Measurements from ENCODE around the gene ELANE. TPM values are rescaled to one million over a fixed set of nuclear protein-coding genes. Genes with fewer than 3 reads are reported as not detected.

The ELANE gene
- total RNA-seq, 1 experiment from 2014 or later, result not detected

GRCh38 chr19:868458-869244 lies 16.5 kb downstream of the ELANE start:
- CTCF ChIA-PET, result no interaction called here
- H3K4me3 Mint-ChIP-seq (ENCODE audit: unreplicated experiment), result no peak overlapping the region
- H3K27ac Mint-ChIP-seq (ENCODE audit: unreplicated experiment), result no peak overlapping the region

GRCh38 chr19:869245-870177 lies 17.4 kb downstream of the ELANE start:
- Mint-ChIP-seq H3K4me1 (ENCODE audit: low read depth, unreplicated experiment) (no peaks in the 10 kb centered on the region), H3K36me3 (ENCODE audit: insufficient read depth, unreplicated experiment) (peaks cover 78% of the 10 kb centered on the region), H3K27ac (ENCODE audit: unreplicated experiment) (no peak overlapping the region), H3K9me3 (ENCODE audit: unreplicated experiment) (no peaks in the 10 kb centered on the region), H3K27me3 (ENCODE audit: insufficient read depth, unreplicated experiment) (no peaks in the 10 kb centered on the region), H3K4me3 (ENCODE audit: unreplicated experiment) (no peak overlapping the region)
- Histone ChIP-seq H3K4me1 (no peaks in the 10 kb centered on the region; the same call in 1 of the 2 replicates), H3K9me3 (no peaks in the 10 kb centered on the region), H3K27me3 (replicated peaks; ENCODE audit: control insufficient read depth, insufficient read depth, low read length) (no peaks in the 10 kb centered on the region), H3K36me3 (ENCODE audit: control insufficient read depth, insufficient read depth, low read length) (peaks cover 8% of the 10 kb centered on the region), H3K4me3 (ENCODE audit: low read depth, low read length) (no peak overlapping the region)
- TF ChIP-seq CTCF (IDR thresholded peaks at IDR 0.05; ENCODE audit: insufficient read depth in 1 of 2, low read depth in 1 of 2, low read length in 1 of 2, severe bottlenecking in 1 of 2, unreplicated experiment in 1 of 2), result no peak
- no peak for DNase-seq
- POLR2A ChIA-PET, result no interaction called here
- intact Hi-C loops (cut with micrococcal nuclease; ENCODE audit: unreplicated experiment), result loop anchor here (10.0 kb wide), 1 partner anchor 95 kb away; no protein-coding TSS in a partner anchor
- no TSS peak for BruUV-seq (replicated peaks)
- CTCF ChIA-PET, result no interaction called here

More at GRCh38 chr19:868458-869244, 16.5 kb downstream of the ELANE start:
- BruUV-seq (replicated peaks), result no TSS peak
- no peak for DNase-seq
- Histone ChIP-seq H3K36me3 (ENCODE audit: control insufficient read depth, insufficient read depth, low read length) (peaks cover 8% of the 10 kb centered on the region), H3K9me3 (no peaks in the 10 kb centered on the region), H3K4me1 (no peaks in the 10 kb centered on the region; the same call in 1 of the 2 replicates), H3K4me3 (ENCODE audit: low read depth, low read length) (no peak overlapping the region), H3K27me3 (replicated peaks; ENCODE audit: control insufficient read depth, insufficient read depth, low read length) (no peaks in the 10 kb centered on the region)
- intact Hi-C loops (cut with micrococcal nuclease; ENCODE audit: unreplicated experiment), result loop anchor here (10.0 kb wide), 1 partner anchor 94 kb away; no protein-coding TSS in a partner anchor
- no peaks in the 10 kb centered on the region for H3K4me1 Mint-ChIP-seq (ENCODE audit: low read depth, unreplicated experiment)
- no peaks in the 10 kb centered on the region for H3K9me3 Mint-ChIP-seq (ENCODE audit: unreplicated experiment)
- peaks cover 86% of the 10 kb centered on the region for H3K36me3 Mint-ChIP-seq (ENCODE audit: insufficient read depth, unreplicated experiment)
- POLR2A ChIA-PET, result no interaction called here
- H3K27me3 Mint-ChIP-seq (ENCODE audit: insufficient read depth, unreplicated experiment), result no peaks in the 10 kb centered on the region
- TF ChIP-seq CTCF (IDR thresholded peaks at IDR 0.05; ENCODE audit: insufficient read depth in 1 of 2, low read depth in 1 of 2, low read length in 1 of 2, severe bottlenecking in 1 of 2, unreplicated experiment in 1 of 2), result no peak

GRCh38 chr19:870314-870713 lies 18.2 kb downstream of the ELANE start:
- Mint-ChIP-seq H3K4me1 (ENCODE audit: low read depth, unreplicated experiment) (no peaks in the 10 kb centered on the region), H3K9me3 (ENCODE audit: unreplicated experiment) (no peaks in the 10 kb centered on the region), H3K4me3 (ENCODE audit: unreplicated experiment) (peak overlapping the region; percentile 32), H3K36me3 (ENCODE audit: insufficient read depth, unreplicated experiment) (peaks cover 79% of the 10 kb centered on the region), H3K27ac (ENCODE audit: unreplicated experiment) (peak overlapping the region; percentile 61), H3K27me3 (ENCODE audit: insufficient read depth, unreplicated experiment) (no peaks in the 10 kb centered on the region)
- POLR2A ChIA-PET, result no interaction called here
- Histone ChIP-seq H3K4me1 (no peaks in the 10 kb centered on the region; the same call in 1 of the 2 replicates), H3K4me3 (ENCODE audit: low read depth, low read length) (no peak overlapping the region), H3K27me3 (replicated peaks; ENCODE audit: control insufficient read depth, insufficient read depth, low read length) (no peaks in the 10 kb centered on the region), H3K36me3 (ENCODE audit: control insufficient read depth, insufficient read depth, low read length) (peaks cover 8% of the 10 kb centered on the region), H3K9me3 (no peaks in the 10 kb centered on the region)
- no peak for TF ChIP-seq CTCF (IDR thresholded peaks at IDR 0.05; ENCODE audit: insufficient read depth in 1 of 2, low read depth in 1 of 2, low read length in 1 of 2, severe bottlenecking in 1 of 2, unreplicated experiment in 1 of 2)
- CTCF ChIA-PET, result no interaction called here
- intact Hi-C loops (cut with micrococcal nuclease; ENCODE audit: unreplicated experiment), result no loop called here
- BruUV-seq (replicated peaks), result no TSS peak
- no peak for DNase-seq

Data from Caco-2 (cell line).